ENCODE results near the gene CERS2.

Gene CERS2

GRCh38 chr1:150997949-150998348 is 23.3 kb upstream of the CERS2 start:
- FAIRE-seq (no peak), DNase-seq (ENCODE audit: insufficient read length, low spot score) (no peak)

- no peak for FAIRE-seq
- no peak for DNase-seq (ENCODE audit: insufficient read length, low spot score)
These were observed 22.7 kb upstream of the CERS2 start for GRCh38 chr1:150997126-150997872.

GRCh38 chr1:150995896-150996295 is 21.3 kb upstream of the CERS2 start:
- DNase-seq (ENCODE audit: insufficient read length, low spot score) (peak; percentile 38), FAIRE-seq (peak; percentile 58)

GRCh38 chr1:150995460-150995859 is 20.8 kb upstream of the CERS2 start:
- no peak for FAIRE-seq
- DNase-seq (ENCODE audit: insufficient read length, low spot score): no peak

- DNase-seq (ENCODE audit: insufficient read length, low spot score): no peak
- FAIRE-seq: no peak
These were observed 19.6 kb upstream of the CERS2 start for GRCh38 chr1:150994248-150994647.

GRCh38 chr1:150992626-150993025 is 18.0 kb upstream of the CERS2 start:
- FAIRE-seq: no peak

GRCh38 chr1:150987924-150988323 is 13.3 kb upstream of the CERS2 start:
- no peak for FAIRE-seq
- DNase-seq (ENCODE audit: insufficient read length, low spot score): no peak

More at GRCh38 chr1:150992626-150993025, 18.0 kb upstream of the CERS2 start:
- no peak for DNase-seq (ENCODE audit: insufficient read length, low spot score)

- DNase-seq (ENCODE audit: insufficient read length, low spot score) (no peak), FAIRE-seq (no peak)
These were observed 10.7 kb upstream of the CERS2 start for GRCh38 chr1:150985179-150985825.

GRCh38 chr1:150981805-150982712 is 7.4 kb upstream of the CERS2 start, which contains the start of gene ANXA9:
TSS of gene ANXA9 (plus strand) at chr1:150982292. CDS start at chr1:150983106, 814 bp downstream.
- DNase-seq (ENCODE audit: insufficient read length, low spot score) (no peak), FAIRE-seq (no peak)

GRCh38 chr1:150981177-150981804 is 6.7 kb upstream of the CERS2 start:
- DNase-seq (ENCODE audit: insufficient read length, low spot score) (no peak), FAIRE-seq (no peak)

- peak; percentile 94 for FAIRE-seq
- DNase-seq (ENCODE audit: insufficient read length, low spot score): peak; percentile 88
These were observed 4.7 kb upstream of the CERS2 start for GRCh38 chr1:150979092-150980056.

- no peak for FAIRE-seq
- DNase-seq (ENCODE audit: insufficient read length, low spot score): no peak
These were observed 2.5 kb upstream of the CERS2 start for GRCh38 chr1:150976879-150977694.

GRCh38 chr1:150976401-150976821 is 1.8 kb upstream of the CERS2 start:
- DNase-seq (ENCODE audit: insufficient read length, low spot score): no peak
- FAIRE-seq: no peak

GRCh38 chr1:150973836-150974579 is 627 bp downstream of the CERS2 start:
- FAIRE-seq (no peak), DNase-seq (ENCODE audit: insufficient read length, low spot score) (peak; percentile 54)

- FAIRE-seq (no peak), DNase-seq (ENCODE audit: insufficient read length, low spot score) (no peak)
These were observed 1.3 kb downstream of the CERS2 start for GRCh38 chr1:150973258-150973835.

- FAIRE-seq: no peak
- DNase-seq (ENCODE audit: insufficient read length, low spot score): no peak
These were observed 2.2 kb downstream of the CERS2 start for GRCh38 chr1:150972417-150972940.

All from GM19239 (cell line).